GM12878 (cell line): ENCODE measurements around the gene SLC4A5. TPM values are rescaled to one million over a fixed set of nuclear protein-coding genes. Genes with fewer than 3 reads are reported as not detected.

Experiments
- ATAC-seq: fragments of 200-7000 bp; cut with Tn5 transposase; 3 replicates; pipeline ENCODE4 v1.9.1; 2020; ENCODE audit warnings: mild to moderate bottlenecking, moderate library complexity
- BruUV-seq: library from RNA; stranded (reverse); fragments of 400-500 nt; replicated peaks from 2 replicates; lab custom pipeline; 2021; lab: Mats Ljungman, UMichigan
- CTCF ChIA-PET: fragments of 300-600 bp; sonication (Branson Sonifier 250); formaldehyde crosslinking; extraction: SDS; loops from one replicate; lab custom pipeline; 2021; ENCODE audit warnings: inconsistent platforms; lab: Yijun Ruan, JAX
- POLR2A ChIA-PET: fragments of 350-600 bp; formaldehyde crosslinking; extraction: SDS; loops from one replicate; lab custom pipeline; 2021; ENCODE audit warnings: inconsistent platforms; lab: Charles Lee
- RAD21 ChIA-PET: fragments of 300-600 bp; sonication (Branson Sonifier 250); formaldehyde crosslinking; loops from one replicate; lab custom pipeline; 2023; ENCODE audit warnings: antibody characterized with exemption; ENCODE audit not compliant: unreplicated experiment; lab: Charles Lee
- SMC1A ChIA-PET: fragments of 300-600 bp; sonication (Branson Sonifier 250); formaldehyde crosslinking; loops from one replicate; lab custom pipeline; 2023; ENCODE audit not compliant: unreplicated experiment, uncharacterized antibody; lab: Charles Lee
- DNase-seq: peaks from one replicate; pipeline ENCODE4 v3.0.0-alpha.2; 2011; ENCODE audit warnings: low read depth, low spot score
- FAIRE-seq: peaks from 3 replicates; lab custom pipeline; 2011; peaks lifted over from hg19 to GRCh38; lab: Jason Lieb, UNC
- H2AFZ ChIP-seq: 2 replicates; pipeline ENCODE4 v1.6.0; 2011; ENCODE audit warnings: low read depth, low read length, control low read depth; ENCODE audit not compliant: control insufficient read depth
- H3K27ac ChIP-seq: 2 replicates; pipeline ENCODE4 v1.5.1; 2011; ENCODE audit warnings: control low read depth; ENCODE audit not compliant: control insufficient read depth, insufficient read depth
- H3K27me3 ChIP-seq, 2 experiments: replicated peaks in 1 of 2; 2 replicates each; pipeline versions ENCODE4 v1.6.0 to v1.6.1; 2011; ENCODE audit warnings: low read length in 1 of 2; ENCODE audit not compliant: control insufficient read depth in 2 of 2, insufficient read depth in 2 of 2
- H3K36me3 ChIP-seq, 2 experiments: 2 replicates each; pipeline ENCODE4 v1.5.1; 2011; ENCODE audit warnings: low read length in 1 of 2; ENCODE audit not compliant: control insufficient read depth in 2 of 2, insufficient read depth in 2 of 2
- H3K4me1 ChIP-seq: 2 replicates; pipeline ENCODE4 v1.6.1; 2011; ENCODE audit warnings: mild to moderate bottlenecking, low read length, moderate library complexity, mixed read lengths; ENCODE audit not compliant: control insufficient read depth, insufficient read depth
- H3K4me2 ChIP-seq: 2 replicates; pipeline ENCODE4 v1.6.0; 2011; ENCODE audit warnings: control low read depth; ENCODE audit not compliant: control insufficient read depth, insufficient read depth
- H3K4me3 ChIP-seq: fragments of 200-600 bp; sonication (generic); 2 replicates; pipeline ENCODE4 v1.5.1; 2016
- H3K79me2 ChIP-seq: 2 replicates; pipeline ENCODE4 v1.6.0; 2011; ENCODE audit warnings: low read length; ENCODE audit not compliant: control insufficient read depth, insufficient read depth
- H3K9ac ChIP-seq: 2 replicates; pipeline ENCODE4 v1.8.0; 2011; ENCODE audit warnings: low read length, control low read depth, mixed read lengths; ENCODE audit not compliant: control insufficient read depth, insufficient read depth
- H3K9me3 ChIP-seq: replicated peaks from 3 replicates; pipeline ENCODE4 v1.5.1; 2011; ENCODE audit warnings: mild to moderate bottlenecking, low read length; ENCODE audit not compliant: control insufficient read depth, insufficient read depth
- H4K20me1 ChIP-seq: 2 replicates; pipeline ENCODE4 v1.6.0; 2011; ENCODE audit not compliant: control insufficient read depth, insufficient read depth
- BACH1 ChIP-seq: fragments of 450-650 bp; IDR thresholded peaks from 2 replicates; pipeline ENCODE4 v1.6.1; 2017; ENCODE audit warnings: mild to moderate bottlenecking, borderline replicate concordance
- HCFC1 ChIP-seq: fragments of 150-350 bp; IDR thresholded peaks from 2 replicates; pipeline ENCODE4 v1.6.1; 2014; ENCODE audit warnings: low read length
- HDAC2 ChIP-seq: fragments of 200-600 bp; sonication (generic); IDR thresholded peaks from 2 replicates; pipeline ENCODE4 v1.6.1; 2017
- MYC ChIP-seq: IDR thresholded peaks from 2 replicates; pipeline ENCODE4 v1.6.1; 2011; ENCODE audit warnings: mild to moderate bottlenecking, low read length, moderate library complexity, inconsistent platforms; ENCODE audit not compliant: insufficient read depth, insufficient replicate concordance, insufficient read length, severe bottlenecking
- NFYB ChIP-seq: IDR thresholded peaks from 2 replicates; pipeline ENCODE4 v1.6.1; 2011; ENCODE audit warnings: low read depth, mild to moderate bottlenecking, low read length, improper control_type of control experiment, moderate library complexity; ENCODE audit not compliant: insufficient read depth
- PAX5 ChIP-seq: IDR thresholded peaks from 2 replicates; pipeline ENCODE4 v1.6.1; 2011; ENCODE audit warnings: low read depth, low read length, borderline replicate concordance
- SIN3A ChIP-seq: IDR thresholded peaks from 2 replicates; pipeline ENCODE4 v1.6.1; 2012; ENCODE audit warnings: low read depth, low read length, improper control_type of control experiment
- STAT3 ChIP-seq: IDR thresholded peaks from 2 replicates; pipeline ENCODE4 v1.6.1; 2011; ENCODE audit warnings: low read depth, low read length, improper control_type of control experiment
- ZNF274 ChIP-seq: IDR thresholded peaks from one replicate; pipeline ENCODE4 v1.8.0; 2011; ENCODE audit not compliant: insufficient read length, insufficient read depth
- ZZZ3 ChIP-seq: IDR thresholded peaks from 2 replicates; pipeline ENCODE4 v1.6.1; 2011; ENCODE audit warnings: low read depth; ENCODE audit not compliant: control insufficient read depth, insufficient read length
- WGBS: methylation state at CpG from one replicate; pipeline ENCODE4 v1.1.6; 2016; ENCODE audit warnings: low lambda C conversion rate; ENCODE audit not compliant: insufficient replicate concordance, insufficient coverage; ENCODE audit errors: missing lambda C conversion rate; 5-methylcytosine and 5-hydroxymethylcytosine counted together
- in situ Hi-C: fragments of 300-500 bp; cut with MboI; formaldehyde crosslinking; loops from 9 replicates; pipeline ENCODE4 v1.14.3; 2018; ENCODE audit warnings: mixed read lengths
- intact Hi-C: fragments of 100-400 bp; cut with micrococcal nuclease; formaldehyde crosslinking; loops from one replicate; pipeline ENCODE4 v1.14.2; 2022; ENCODE audit not compliant: unreplicated experiment
- polyA plus RNA-seq, 11 experiments: library from polyadenylated mRNA; depleted of rRNA in 4 of 11; unstranded in 6 of 11; stranded (reverse) in 5 of 11; fragments of >200 nt; fragmentation: Nextera tagmentation in 4 of 11; fragmentation: Illumina TruSeq in 1 of 11; extraction: Ambion mirVana in 4 of 11; extraction: Trizol in 1 of 11; gene quantifications; 1 replicate in 1 of 11; 2 replicates in 10 of 11; pipeline versions ENCODE4 v1.2.1 to v1.2.3, GENCODE V29; 2011 to 2016; ENCODE audit warnings: inconsistent platforms in 2 of 11, missing spikeins in 2 of 11, low read depth in 1 of 11
- total RNA-seq, 4 experiments: library from RNA; depleted of rRNA in 3 of 4; stranded (reverse); fragments of >200 nt in 3 of 4; fragmentation: Illumina TruSeq in 1 of 4; extraction: Trizol in 1 of 4; gene quantifications; 2 replicates each; pipeline versions ENCODE4 v1.2.1 to v1.2.3, GENCODE V29; 2013 to 2021
- TF ChIP-seq, protein P1 (sequence below): fragments of 450-650 bp; IDR thresholded peaks from 2 replicates; pipeline ENCODE4 v1.6.1; 2017; ENCODE audit warnings: antibody characterized with exemption, mild to moderate bottlenecking, moderate library complexity

SLC4A5 gene
- total and polyA plus RNA-seq, 10 of the 15 experiments (the other 5 are each of a cell fraction or from before 2014, with no cell fraction given) = 0.15 to 4.7 (median 1.6) TPM

DNA sequence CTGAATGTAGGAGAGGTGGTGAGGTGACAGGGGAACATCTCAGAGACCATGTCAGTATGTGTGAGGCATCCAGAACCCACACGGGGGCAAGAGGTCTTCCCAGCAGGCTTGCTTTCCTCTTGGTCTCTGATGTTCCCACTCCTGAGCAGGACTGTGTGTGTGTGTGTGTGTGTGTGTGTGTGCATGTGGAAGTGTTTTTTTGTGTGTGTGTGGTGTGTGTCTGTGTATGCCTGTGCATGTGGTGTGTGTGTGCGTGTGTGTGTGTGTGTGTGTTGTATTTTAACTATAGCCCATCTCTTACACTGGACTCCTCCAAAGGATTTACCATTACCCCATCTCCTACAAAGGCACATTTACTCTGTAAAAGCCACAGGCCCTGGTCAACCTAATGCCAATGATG lies 40.4 kb downstream of the SLC4A5 start:
- in situ Hi-C loops = no loop called here
- 49% methylated on average over 2 of the region's 2 CpGs for WGBS
- Histone ChIP-seq H4K20me1 (no peaks in the 10 kb centered on the region), H3K79me2 (no peaks in the 10 kb centered on the region), H3K4me1 (peaks cover 3% of the 10 kb centered on the region; the same call in 1 of the 2 replicates), H3K36me3 (no peaks in the 10 kb centered on the region), H2AFZ (no peak overlapping the region), H3K9ac (no peak overlapping the region), H3K27me3 (no peaks in the 10 kb centered on the region), H3K9me3 (peaks cover 2% of the 10 kb centered on the region; the same call in 2 of the 3 replicates), H3K4me3 (no peak overlapping the region), H3K27ac (no peak overlapping the region), H3K4me2 (no peak overlapping the region)
- FAIRE-seq (no peak), DNase-seq (no peak), ATAC-seq (no peak)
- intact Hi-C loops = no loop called here
- ChIA-PET CTCF (interaction anchor here (0.7 kb wide), 1 partner anchor 11 kb away, joined by 3 read pairs; no protein-coding TSS in a partner anchor), SMC1A (no interaction called here), RAD21 (no interaction called here), POLR2A (no interaction called here)
- no TSS peak for BruUV-seq
- TF ChIP-seq HDAC2 (no peak), ZZZ3 (no peak), MYC (no peak), PAX5 (no peak), HCFC1 (no peak), STAT3 (no peak), BACH1 (no peak), ZNF274 (no peak), SIN3A (no peak), NFYB (no peak)
- TF ChIP-seq, protein P1, sequence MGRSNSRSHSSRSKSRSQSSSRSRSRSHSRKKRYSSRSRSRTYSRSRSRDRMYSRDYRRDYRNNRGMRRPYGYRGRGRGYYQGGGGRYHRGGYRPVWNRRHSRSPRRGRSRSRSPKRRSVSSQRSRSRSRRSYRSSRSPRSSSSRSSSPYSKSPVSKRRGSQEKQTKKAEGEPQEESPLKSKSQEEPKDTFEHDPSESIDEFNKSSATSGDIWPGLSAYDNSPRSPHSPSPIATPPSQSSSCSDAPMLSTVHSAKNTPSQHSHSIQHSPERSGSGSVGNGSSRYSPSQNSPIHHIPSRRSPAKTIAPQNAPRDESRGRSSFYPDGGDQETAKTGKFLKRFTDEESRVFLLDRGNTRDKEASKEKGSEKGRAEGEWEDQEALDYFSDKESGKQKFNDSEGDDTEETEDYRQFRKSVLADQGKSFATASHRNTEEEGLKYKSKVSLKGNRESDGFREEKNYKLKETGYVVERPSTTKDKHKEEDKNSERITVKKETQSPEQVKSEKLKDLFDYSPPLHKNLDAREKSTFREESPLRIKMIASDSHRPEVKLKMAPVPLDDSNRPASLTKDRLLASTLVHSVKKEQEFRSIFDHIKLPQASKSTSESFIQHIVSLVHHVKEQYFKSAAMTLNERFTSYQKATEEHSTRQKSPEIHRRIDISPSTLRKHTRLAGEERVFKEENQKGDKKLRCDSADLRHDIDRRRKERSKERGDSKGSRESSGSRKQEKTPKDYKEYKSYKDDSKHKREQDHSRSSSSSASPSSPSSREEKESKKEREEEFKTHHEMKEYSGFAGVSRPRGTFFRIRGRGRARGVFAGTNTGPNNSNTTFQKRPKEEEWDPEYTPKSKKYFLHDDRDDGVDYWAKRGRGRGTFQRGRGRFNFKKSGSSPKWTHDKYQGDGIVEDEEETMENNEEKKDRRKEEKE = no peak
